Ishikawa (cell line): ENCODE data around the gene TCHP.

Experiments
- CEBPB ChIP-seq: IDR thresholded peaks from 2 replicates; pipeline ENCODE4 v1.6.1; 2012
- CREB1 ChIP-seq: IDR thresholded peaks from 2 replicates; pipeline ENCODE4 v1.6.1; 2012; ENCODE audit warnings: low read depth
- EGR1 ChIP-seq: IDR thresholded peaks from 2 replicates; pipeline ENCODE4 v1.6.1; 2012
- EP300 ChIP-seq: IDR thresholded peaks from 2 replicates; pipeline ENCODE4 v1.6.1; 2012; ENCODE audit warnings: borderline replicate concordance
- RAD21 ChIP-seq: IDR thresholded peaks from 2 replicates; pipeline ENCODE4 v1.6.1; 2012; ENCODE audit warnings: low read depth
- TCF12 ChIP-seq: IDR thresholded peaks from 2 replicates; pipeline ENCODE4 v1.6.1; 2012; ENCODE audit warnings: low read depth
- TEAD4 ChIP-seq: IDR thresholded peaks from 2 replicates; pipeline ENCODE4 v1.6.1; 2012
- YY1 ChIP-seq: IDR thresholded peaks from 2 replicates; pipeline ENCODE4 v1.6.1; 2012; ENCODE audit warnings: low read depth
- TF ChIP-seq, protein P1 (sequence below): IDR thresholded peaks from 2 replicates; pipeline ENCODE4 v1.6.1; 2012
- TF ChIP-seq, protein P2 (sequence below): IDR thresholded peaks from 2 replicates; pipeline ENCODE4 v1.6.1; 2012
- TF ChIP-seq, protein P3 (sequence below): IDR thresholded peaks from 2 replicates; pipeline ENCODE4 v1.6.1; 2012; ENCODE audit warnings: low read depth, mild to moderate bottlenecking

DNA sequence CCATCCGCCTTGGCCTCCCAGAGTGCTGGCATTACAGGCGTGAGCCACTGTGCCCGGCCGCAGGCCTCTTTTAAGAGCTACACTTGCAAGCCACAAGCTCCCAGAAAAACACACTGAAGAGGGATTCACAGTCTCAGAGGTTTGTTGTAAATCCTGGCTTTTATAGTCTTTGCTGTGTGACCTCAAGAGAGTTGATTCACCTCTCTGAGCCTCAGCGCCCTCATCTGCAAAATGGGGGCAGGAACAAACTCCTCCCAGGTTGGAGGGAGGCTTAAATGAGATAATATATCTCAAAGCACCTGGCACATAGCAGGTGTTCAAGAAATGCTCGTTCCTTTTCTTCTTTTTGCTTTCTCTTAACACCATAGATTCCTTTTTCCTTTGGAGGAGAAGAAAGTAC is 3.9 kb upstream of the TCHP start:
- no peak for TF ChIP-seq RAD21
- TF ChIP-seq EGR1, result no peak
- no peak for TF ChIP-seq CEBPB
- no peak for TF ChIP-seq YY1
- TF ChIP-seq, protein P1, sequence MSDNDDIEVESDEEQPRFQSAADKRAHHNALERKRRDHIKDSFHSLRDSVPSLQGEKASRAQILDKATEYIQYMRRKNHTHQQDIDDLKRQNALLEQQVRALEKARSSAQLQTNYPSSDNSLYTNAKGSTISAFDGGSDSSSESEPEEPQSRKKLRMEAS, result no peak
- TF ChIP-seq CREB1, result no peak
- TF ChIP-seq, protein P2, sequence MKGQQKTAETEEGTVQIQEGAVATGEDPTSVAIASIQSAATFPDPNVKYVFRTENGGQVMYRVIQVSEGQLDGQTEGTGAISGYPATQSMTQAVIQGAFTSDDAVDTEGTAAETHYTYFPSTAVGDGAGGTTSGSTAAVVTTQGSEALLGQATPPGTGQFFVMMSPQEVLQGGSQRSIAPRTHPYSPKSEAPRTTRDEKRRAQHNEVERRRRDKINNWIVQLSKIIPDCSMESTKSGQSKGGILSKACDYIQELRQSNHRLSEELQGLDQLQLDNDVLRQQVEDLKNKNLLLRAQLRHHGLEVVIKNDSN, result no peak
- no peak for TF ChIP-seq EP300
- TF ChIP-seq, protein P3, sequence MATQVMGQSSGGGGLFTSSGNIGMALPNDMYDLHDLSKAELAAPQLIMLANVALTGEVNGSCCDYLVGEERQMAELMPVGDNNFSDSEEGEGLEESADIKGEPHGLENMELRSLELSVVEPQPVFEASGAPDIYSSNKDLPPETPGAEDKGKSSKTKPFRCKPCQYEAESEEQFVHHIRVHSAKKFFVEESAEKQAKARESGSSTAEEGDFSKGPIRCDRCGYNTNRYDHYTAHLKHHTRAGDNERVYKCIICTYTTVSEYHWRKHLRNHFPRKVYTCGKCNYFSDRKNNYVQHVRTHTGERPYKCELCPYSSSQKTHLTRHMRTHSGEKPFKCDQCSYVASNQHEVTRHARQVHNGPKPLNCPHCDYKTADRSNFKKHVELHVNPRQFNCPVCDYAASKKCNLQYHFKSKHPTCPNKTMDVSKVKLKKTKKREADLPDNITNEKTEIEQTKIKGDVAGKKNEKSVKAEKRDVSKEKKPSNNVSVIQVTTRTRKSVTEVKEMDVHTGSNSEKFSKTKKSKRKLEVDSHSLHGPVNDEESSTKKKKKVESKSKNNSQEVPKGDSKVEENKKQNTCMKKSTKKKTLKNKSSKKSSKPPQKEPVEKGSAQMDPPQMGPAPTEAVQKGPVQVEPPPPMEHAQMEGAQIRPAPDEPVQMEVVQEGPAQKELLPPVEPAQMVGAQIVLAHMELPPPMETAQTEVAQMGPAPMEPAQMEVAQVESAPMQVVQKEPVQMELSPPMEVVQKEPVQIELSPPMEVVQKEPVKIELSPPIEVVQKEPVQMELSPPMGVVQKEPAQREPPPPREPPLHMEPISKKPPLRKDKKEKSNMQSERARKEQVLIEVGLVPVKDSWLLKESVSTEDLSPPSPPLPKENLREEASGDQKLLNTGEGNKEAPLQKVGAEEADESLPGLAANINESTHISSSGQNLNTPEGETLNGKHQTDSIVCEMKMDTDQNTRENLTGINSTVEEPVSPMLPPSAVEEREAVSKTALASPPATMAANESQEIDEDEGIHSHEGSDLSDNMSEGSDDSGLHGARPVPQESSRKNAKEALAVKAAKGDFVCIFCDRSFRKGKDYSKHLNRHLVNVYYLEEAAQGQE, result no peak
- TF ChIP-seq TEAD4, result no peak
- no peak for TF ChIP-seq TCF12
